Neutrophil (primary cell): ENCODE results near the gene CEP57L1.
"Not testable (repeated sequence)": the region's sequence is repeated elsewhere in the genome, so short reads cannot be mapped to it uniquely, and the experiment has no call there.

ENCODE experiments used
- H3K27ac ChIP-seq: fragments of 200-600 bp; sonication (generic); 2 replicates; pipeline ENCODE4 v1.5.1; 2016; ENCODE audit warnings: mild to moderate bottlenecking, moderate library complexity
- H3K27me3 ChIP-seq: fragments of 200-600 bp; sonication (generic); 2 replicates; pipeline ENCODE4 v1.6.0; 2016; ENCODE audit warnings: mild to moderate bottlenecking
- H3K36me3 ChIP-seq: fragments of 200-600 bp; sonication (generic); 2 replicates; pipeline ENCODE4 v1.5.1; 2017
- H3K4me1 ChIP-seq, 2 experiments: fragments of 200-600 bp in 1 of 2; sonication (generic) in 1 of 2; 1 replicate in 1 of 2; 2 replicates in 1 of 2; pipeline versions ENCODE4 v1.5.1 to v1.6.1; 2013 to 2016; ENCODE audit warnings: low read depth in 1 of 2, low read length in 1 of 2, mild to moderate bottlenecking in 1 of 2, moderate library complexity in 1 of 2; ENCODE audit not compliant: control insufficient read depth in 1 of 2, insufficient read depth in 1 of 2
- H3K4me3 ChIP-seq, 2 experiments: fragments of 200-600 bp in 1 of 2; sonication (generic) in 1 of 2; 1 replicate in 1 of 2; 2 replicates in 1 of 2; pipeline ENCODE4 v1.5.1; 2013 to 2016; ENCODE audit warnings: low read depth in 1 of 2, low read length in 1 of 2, mild to moderate bottlenecking in 1 of 2, moderate library complexity in 1 of 2
- H3K9me3 ChIP-seq: fragments of 200-600 bp; sonication (generic); 2 replicates; pipeline ENCODE4 v1.5.1; 2016
- CTCF ChIP-seq: fragments of 200-600 bp; sonication (generic); IDR thresholded peaks from 2 replicates; pipeline ENCODE4 v1.5.1; 2016; ENCODE audit warnings: antibody characterized with exemption

CEP57L1 gene

GRCh38 chr6:109097661-109098060 lies 2.4 kb downstream of the CEP57L1 start:
- Histone ChIP-seq H3K9me3 (no peaks in the 10 kb centered on the region), H3K4me1 (peaks cover 25 to 28% of the 10 kb centered on the region in 2 experiments), H3K27me3 (no peaks in the 10 kb centered on the region), H3K27ac (no peak overlapping the region), H3K4me3 (no peak overlapping the region), H3K36me3 (no peaks in the 10 kb centered on the region)
- TF ChIP-seq CTCF: no peak

DNA sequence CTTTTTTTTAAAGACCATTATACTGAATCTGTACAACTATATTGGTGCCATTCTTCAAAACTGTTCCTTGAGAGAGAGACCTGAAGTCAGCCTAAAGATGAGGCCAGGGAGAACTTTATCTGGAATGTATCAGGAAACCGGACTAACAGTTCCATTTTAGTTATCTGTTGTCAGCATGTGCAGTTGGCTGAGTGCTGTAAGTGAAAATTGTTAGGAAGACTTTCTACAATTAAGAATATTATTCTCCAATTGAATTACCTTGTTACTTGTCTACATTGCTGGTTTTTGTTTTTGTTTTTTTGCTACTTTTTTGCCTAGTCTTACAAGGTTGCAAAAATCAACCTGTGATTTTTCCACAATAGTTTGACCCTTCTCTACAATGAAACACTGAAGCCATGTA lies 7.5 kb downstream of the CEP57L1 start:
- Histone ChIP-seq H3K36me3 (no peaks in the 10 kb centered on the region), H3K27me3 (no peaks in the 10 kb centered on the region), H3K27ac (no peak overlapping the region), H3K4me1 (no peaks in the 10 kb centered on the region), H3K9me3 (no peaks in the 10 kb centered on the region), H3K4me3 (no peak overlapping the region)
- TF ChIP-seq CTCF: no peak

DNA sequence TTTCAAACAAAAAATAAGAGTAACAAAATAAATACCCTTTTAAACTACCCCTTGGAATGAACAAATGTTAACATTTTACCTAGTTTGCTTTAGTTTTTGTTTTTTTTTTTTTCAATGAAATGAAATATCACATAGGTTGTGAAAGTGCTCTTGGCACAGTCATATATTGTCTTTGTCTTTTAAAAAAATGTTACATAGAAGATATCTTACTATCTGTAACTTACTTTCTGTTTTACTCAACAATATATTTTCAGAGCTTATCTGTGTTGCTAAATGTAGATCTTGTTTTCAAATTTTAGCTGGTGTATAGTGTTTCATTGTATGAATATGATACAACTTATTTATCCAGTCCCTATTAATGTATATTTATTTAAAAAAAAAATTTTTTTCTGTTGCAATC lies 8.6 kb downstream of the CEP57L1 start:
- Histone ChIP-seq H3K4me3 (no peak overlapping the region), H3K27me3 (no peaks in the 10 kb centered on the region), H3K27ac (no peak overlapping the region), H3K36me3 (no peaks in the 10 kb centered on the region), H3K4me1 (no peaks in the 10 kb centered on the region), H3K9me3 (no peaks in the 10 kb centered on the region)
- TF ChIP-seq CTCF: no peak

DNA sequence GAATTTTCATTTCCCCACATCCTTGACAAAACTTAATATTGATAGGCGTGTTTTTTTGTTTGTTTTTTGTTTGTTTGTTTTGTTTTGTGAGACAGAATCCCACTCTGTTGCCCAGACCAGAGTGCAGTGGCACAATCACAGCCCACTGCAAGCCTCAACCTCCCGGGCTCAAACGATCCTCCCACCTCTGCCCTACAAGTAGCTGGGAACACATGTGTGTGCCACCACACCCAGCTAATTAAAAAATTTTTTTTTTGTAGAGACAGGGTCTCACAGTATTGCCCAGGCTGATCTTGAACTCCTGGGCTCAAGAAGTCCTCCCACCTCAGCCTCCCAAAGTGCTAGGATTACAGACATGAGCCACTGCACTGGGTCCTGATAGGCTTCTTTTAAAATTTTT lies 9.2 kb downstream of the CEP57L1 start:
- no peaks in the 10 kb centered on the region for H3K4me1 ChIP-seq
- H3K36me3 ChIP-seq: no peaks in the 10 kb centered on the region
- H3K9me3 ChIP-seq: no peaks in the 10 kb centered on the region
- no peak overlapping the region for H3K27ac ChIP-seq
- TF ChIP-seq CTCF: no peak
- H3K4me3 ChIP-seq: no peak overlapping the region
- H3K27me3 ChIP-seq: no peaks in the 10 kb centered on the region

GRCh38 chr6:109105681-109106080 lies 10.4 kb downstream of the CEP57L1 start:
- TF ChIP-seq CTCF: no peak
- Histone ChIP-seq H3K4me3 (no peak overlapping the region), H3K9me3 (no peaks in the 10 kb centered on the region), H3K36me3 (no peaks in the 10 kb centered on the region), H3K4me1 (no peaks in the 10 kb centered on the region), H3K27me3 (no peaks in the 10 kb centered on the region), H3K27ac (no peak overlapping the region)

DNA sequence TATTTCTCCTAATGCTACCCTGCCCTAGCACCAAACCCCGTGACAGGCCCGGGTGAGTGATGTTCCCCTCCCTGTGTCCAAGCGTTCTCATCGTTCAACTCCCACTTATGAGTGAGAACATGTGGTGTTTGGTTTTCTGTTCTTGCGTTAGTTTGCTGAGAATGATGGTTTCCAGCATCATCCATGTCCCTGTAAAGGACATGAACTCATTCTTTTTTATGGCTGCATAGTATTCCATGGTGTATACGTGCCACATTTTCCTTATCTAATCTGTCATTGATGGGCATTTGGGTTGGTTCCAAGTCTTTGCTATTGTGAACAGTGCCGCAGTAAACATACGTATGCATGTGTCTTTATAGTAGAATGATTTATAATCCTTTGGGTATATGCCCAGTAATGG lies 14.4 kb downstream of the CEP57L1 start:
- H3K4me1 ChIP-seq, H3K36me3 ChIP-seq, H3K4me3 ChIP-seq, H3K27ac ChIP-seq, H3K27me3 ChIP-seq, H3K9me3 ChIP-seq: not testable (repeated sequence)

- H3K27ac ChIP-seq, H3K36me3 ChIP-seq, H3K27me3 ChIP-seq, H3K4me3 ChIP-seq, H3K9me3 ChIP-seq, H3K4me1 ChIP-seq: not testable (repeated sequence)
Observed at GRCh38 chr6:109112663-109113062, 17.4 kb downstream of the CEP57L1 start.
